ENCODE results near the gene PCDH17.

Gene PCDH17

DNA sequence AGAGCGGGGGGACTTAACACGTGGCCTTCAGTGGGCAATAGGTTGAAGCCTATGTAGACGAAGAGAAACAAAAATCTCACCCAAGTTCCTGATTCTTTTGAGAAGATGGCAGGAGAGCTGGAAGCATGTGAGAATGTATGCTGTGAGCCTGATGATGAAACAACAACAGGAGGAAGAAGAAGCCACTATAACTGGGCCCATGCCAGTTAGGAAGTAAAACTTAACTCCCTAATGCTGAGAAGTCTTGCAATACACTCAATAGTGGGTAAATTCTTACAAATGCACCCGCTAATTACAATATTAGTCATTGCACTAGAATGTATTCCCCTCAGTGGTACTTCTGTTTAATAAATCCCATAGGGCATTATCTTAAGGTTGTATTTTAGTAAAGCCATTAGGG is 9.1 kb downstream of the PCDH17 start:
- POLR2A ChIA-PET (ENCODE audit: low non-redundant PET) = no interaction called here
- TF ChIP-seq, protein P1, sequence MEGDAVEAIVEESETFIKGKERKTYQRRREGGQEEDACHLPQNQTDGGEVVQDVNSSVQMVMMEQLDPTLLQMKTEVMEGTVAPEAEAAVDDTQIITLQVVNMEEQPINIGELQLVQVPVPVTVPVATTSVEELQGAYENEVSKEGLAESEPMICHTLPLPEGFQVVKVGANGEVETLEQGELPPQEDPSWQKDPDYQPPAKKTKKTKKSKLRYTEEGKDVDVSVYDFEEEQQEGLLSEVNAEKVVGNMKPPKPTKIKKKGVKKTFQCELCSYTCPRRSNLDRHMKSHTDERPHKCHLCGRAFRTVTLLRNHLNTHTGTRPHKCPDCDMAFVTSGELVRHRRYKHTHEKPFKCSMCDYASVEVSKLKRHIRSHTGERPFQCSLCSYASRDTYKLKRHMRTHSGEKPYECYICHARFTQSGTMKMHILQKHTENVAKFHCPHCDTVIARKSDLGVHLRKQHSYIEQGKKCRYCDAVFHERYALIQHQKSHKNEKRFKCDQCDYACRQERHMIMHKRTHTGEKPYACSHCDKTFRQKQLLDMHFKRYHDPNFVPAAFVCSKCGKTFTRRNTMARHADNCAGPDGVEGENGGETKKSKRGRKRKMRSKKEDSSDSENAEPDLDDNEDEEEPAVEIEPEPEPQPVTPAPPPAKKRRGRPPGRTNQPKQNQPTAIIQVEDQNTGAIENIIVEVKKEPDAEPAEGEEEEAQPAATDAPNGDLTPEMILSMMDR (conservative IDR thresholded peaks at IDR 0.05; ENCODE audit: low read depth) = no peak
- CTCF ChIA-PET = no interaction called here
- no peak for DNase-seq (ENCODE audit: low spot score)
- H3K27ac ChIP-seq = no peak overlapping the region

DNA sequence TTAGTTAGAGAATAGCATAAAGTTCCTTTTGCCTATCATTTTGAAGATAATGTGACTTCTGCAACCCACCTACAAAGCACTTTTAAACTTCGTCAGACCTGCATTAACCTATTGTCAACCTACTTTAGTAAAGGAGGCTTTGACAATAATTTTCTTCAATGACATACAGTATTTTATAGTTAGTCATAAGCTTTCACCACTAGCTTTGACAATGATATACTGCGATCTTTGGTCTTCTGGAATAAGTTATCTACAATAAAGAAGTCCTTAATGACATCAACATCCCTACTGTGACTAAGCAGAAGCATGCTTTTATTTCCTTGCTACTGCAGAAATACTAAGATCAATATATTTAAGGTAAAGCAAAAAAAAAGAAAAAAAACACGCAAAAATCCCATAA is 9.5 kb downstream of the PCDH17 start:
- ChIA-PET CTCF (interaction anchor here (0.5 kb wide), 1 partner anchor 135 kb away, joined by 6 read pairs; no protein-coding TSS in a partner anchor), POLR2A (ENCODE audit: low non-redundant PET) (no interaction called here)
- H3K27ac ChIP-seq = no peak overlapping the region
- TF ChIP-seq, protein P1 (conservative IDR thresholded peaks at IDR 0.05; ENCODE audit: low read depth) = no peak
- no peak for DNase-seq (ENCODE audit: low spot score)

DNA sequence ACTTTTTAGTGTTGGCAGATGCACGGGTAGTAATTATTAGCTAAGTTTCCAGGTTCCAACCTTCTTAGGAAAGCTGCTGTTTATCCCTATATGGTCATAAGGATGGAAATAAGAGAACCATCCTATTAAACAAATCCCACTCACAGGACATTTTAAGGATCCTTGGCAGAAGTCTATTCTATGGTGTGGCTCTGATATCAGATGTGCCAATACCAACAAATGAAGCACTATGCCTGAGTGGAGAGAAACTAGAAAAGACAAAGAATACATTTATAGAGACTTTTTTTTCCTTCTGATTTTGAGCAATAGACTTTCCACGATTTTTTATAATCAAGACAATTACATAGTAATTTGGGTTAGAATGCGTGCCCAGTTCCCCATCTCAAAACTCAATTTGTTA is 12.6 kb downstream of the PCDH17 start:
- DNase-seq (ENCODE audit: low spot score) = no peak
- ChIA-PET POLR2A (ENCODE audit: low non-redundant PET) (no interaction called here), CTCF (no interaction called here)
- TF ChIP-seq, protein P1 (conservative IDR thresholded peaks at IDR 0.05; ENCODE audit: low read depth) = no peak
- H3K27ac ChIP-seq = no peak overlapping the region

DNA sequence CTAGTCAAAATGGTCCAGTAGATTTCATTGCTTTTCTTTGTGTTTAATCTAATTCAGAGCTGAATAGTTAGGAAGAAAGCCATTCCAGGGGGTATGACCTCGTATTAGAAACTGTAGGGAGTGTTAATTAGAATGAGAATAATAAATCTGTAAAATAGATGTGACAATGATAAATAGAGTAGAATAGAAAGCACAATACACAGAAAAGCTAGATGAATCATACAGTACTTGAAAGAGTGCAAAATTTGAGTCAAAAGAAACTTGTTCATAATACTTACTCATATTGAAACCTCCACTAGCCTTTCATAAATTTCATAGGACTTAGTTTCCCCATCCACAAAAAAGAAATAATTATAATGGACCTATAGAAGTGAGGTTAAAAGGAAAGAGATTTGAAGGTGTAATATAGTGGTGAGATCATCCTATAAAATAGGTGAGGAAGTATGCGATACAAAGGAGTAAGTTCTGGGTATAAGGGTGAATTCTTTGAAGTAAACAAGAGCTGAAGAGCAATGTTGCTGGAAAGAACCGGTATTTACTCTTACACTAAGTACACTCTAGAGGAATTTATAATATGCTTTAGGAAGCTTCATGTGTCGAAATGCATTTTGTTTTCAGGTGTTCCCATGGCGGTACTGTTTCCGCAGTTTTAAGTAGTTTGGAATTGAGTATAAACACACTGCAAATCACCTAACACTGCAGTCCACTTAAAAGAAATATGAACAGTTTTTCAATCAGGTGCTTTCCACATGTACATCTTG is 21.9 kb downstream of the PCDH17 start:
- TF ChIP-seq, protein P1 (conservative IDR thresholded peaks at IDR 0.05; ENCODE audit: low read depth) = no peak
- CTCF ChIA-PET = no interaction called here
- POLR2A ChIA-PET (ENCODE audit: low non-redundant PET) = no interaction called here
- no peak for DNase-seq (ENCODE audit: low spot score)
- no peak overlapping the region for H3K27ac ChIP-seq

DNA sequence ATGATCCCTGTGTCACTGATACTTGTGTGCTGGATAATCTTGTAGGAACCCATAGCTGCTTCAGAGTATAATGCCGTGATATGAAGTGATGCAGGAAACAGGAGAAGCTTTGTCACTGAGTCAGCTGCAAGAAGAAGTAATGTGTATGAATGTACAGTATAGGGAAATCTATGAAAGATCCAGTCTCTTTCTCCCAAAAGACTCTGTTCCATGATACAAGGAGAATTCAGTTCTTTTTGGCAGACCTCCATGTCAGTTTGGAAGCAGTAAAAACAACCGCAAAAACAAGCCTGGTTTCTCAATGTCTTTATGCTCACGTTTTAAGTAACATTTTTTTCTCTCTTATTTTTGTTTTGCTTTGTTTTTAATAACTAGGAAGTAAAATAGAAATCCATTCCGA is 33.9 kb downstream of the PCDH17 start:
- CTCF ChIA-PET = no interaction called here

DNA sequence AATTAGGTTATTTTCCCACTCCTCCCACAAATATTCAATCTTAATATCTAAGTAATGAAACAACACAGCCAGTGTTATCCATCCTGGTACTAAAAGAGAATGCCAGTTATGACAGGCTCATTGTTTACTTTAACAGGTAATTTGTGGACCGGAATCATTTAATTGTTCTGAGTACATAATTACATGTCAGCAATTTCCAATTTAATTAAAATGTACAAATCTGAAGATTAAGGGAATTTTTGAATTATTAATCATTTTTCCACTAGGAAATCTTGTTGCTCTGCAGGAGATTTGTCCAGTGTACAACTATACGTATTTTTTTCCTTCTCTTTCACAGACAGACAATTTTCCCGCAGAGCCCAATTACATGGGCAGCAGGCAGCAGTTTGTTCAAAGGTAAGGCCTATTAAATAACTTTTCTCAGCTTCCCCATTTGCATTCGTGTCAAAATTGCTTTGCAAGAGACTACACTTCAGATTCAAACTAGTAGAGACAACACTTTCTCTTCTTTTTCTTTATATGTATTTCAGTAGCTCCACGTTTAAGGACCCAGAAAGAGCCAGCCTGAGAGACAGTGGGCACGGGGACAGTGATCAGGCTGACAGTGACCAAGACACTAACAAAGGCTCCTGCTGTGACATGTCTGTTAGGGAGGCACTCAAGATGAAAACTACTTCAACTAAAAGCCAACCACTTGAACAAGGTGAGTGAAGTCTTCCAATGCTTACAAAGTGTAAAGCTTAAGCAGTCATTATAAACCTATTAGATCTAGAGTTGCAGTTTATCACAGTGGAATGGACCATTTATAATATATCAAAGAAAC is 34.8 kb downstream of the PCDH17 start:
- TF ChIP-seq, protein P1 (conservative IDR thresholded peaks at IDR 0.05; ENCODE audit: low read depth) = no peak
- CTCF ChIA-PET = interaction anchor here (0.6 kb wide), 1 partner anchor 37 kb away, joined by 3 read pairs; no protein-coding TSS in a partner anchor
- DNase-seq (ENCODE audit: low spot score) = no peak
- POLR2A ChIA-PET (ENCODE audit: low non-redundant PET) = no interaction called here
- H3K27ac ChIP-seq = no peak overlapping the region

More for the DNA sequence above, 33.9 kb downstream of the PCDH17 start:
- DNase-seq (ENCODE audit: low spot score) = no peak
- no peak overlapping the region for H3K27ac ChIP-seq
- POLR2A ChIA-PET (ENCODE audit: low non-redundant PET) = no interaction called here
- TF ChIP-seq, protein P1 (conservative IDR thresholded peaks at IDR 0.05; ENCODE audit: low read depth) = no peak

Measured in RWPE1 (cell line).